HG03064 (cell line): ENCODE measurements around the gene TMA16.

Source experiments
- ATAC-seq: cut with Tn5 transposase; IDR thresholded peaks from one replicate; pipeline ENCODE4 v1.9.1; 2021; ENCODE audit warnings: low read depth; ENCODE audit not compliant: unreplicated experiment

TMA16 gene

GRCh38 chr4:163558539-163559044 lies 64.1 kb downstream of the TMA16 start:
- peak; percentile 49 for ATAC-seq

- no peak for ATAC-seq
Observed at GRCh38 chr4:163562496-163562895, 68.0 kb downstream of the TMA16 start.

GRCh38 chr4:163563592-163563991 lies 69.1 kb downstream of the TMA16 start:
- no peak for ATAC-seq

- ATAC-seq: no peak
Observed at GRCh38 chr4:163564221-163564720, 69.8 kb downstream of the TMA16 start.

- no peak for ATAC-seq
Observed at GRCh38 chr4:163565226-163566135, 71.0 kb downstream of the TMA16 start.

GRCh38 chr4:163566257-163566796 lies 71.8 kb downstream of the TMA16 start:
- no peak for ATAC-seq

- ATAC-seq: no peak
Observed at GRCh38 chr4:163568843-163569242, 74.4 kb downstream of the TMA16 start.
